ENCODE results near the gene PDCD2L.
"Not testable (repeated sequence)": the region's sequence is repeated elsewhere in the genome, so short reads cannot be mapped to it uniquely, and the experiment has no call there.

Gene PDCD2L

GRCh38 chr19:34426096-34426661, 22.0 kb downstream of the PDCD2L start:
- DNase-seq: no peak

- no peak for DNase-seq
Measured at GRCh38 chr19:34428549-34429285, 24.5 kb downstream of the PDCD2L start.

- DNase-seq: no peak
Measured at GRCh38 chr19:34429553-34429952, 25.4 kb downstream of the PDCD2L start.

- no peak for DNase-seq
Measured at GRCh38 chr19:34430738-34431625, 26.8 kb downstream of the PDCD2L start.

- DNase-seq: no peak
Measured at GRCh38 chr19:34431681-34432402, 27.6 kb downstream of the PDCD2L start.

- DNase-seq: no peak
Measured at GRCh38 chr19:34432797-34433196, 28.6 kb downstream of the PDCD2L start.

GRCh38 chr19:34436716-34437115, 32.5 kb downstream of the PDCD2L start:
- DNase-seq: no peak

- DNase-seq: no peak
Measured at GRCh38 chr19:34448191-34448590, 44.0 kb downstream of the PDCD2L start.

- no peak for DNase-seq
Measured at GRCh38 chr19:34452723-34453122, 48.5 kb downstream of the PDCD2L start.

GRCh38 chr19:34454091-34454490, 49.9 kb downstream of the PDCD2L start:
- DNase-seq: no peak

GRCh38 chr19:34454685-34455084, 50.5 kb downstream of the PDCD2L start:
- no peak for DNase-seq

- not testable (repeated sequence) for DNase-seq
Measured at GRCh38 chr19:34455783-34456480, 51.7 kb downstream of the PDCD2L start.

GRCh38 chr19:34457446-34457845, 53.2 kb downstream of the PDCD2L start:
- DNase-seq: no peak

GRCh38 chr19:34458677-34459076, 54.5 kb downstream of the PDCD2L start:
- no peak for DNase-seq

- DNase-seq: no peak
Measured at GRCh38 chr19:34459614-34460013, 55.4 kb downstream of the PDCD2L start.

- DNase-seq: no peak
Measured at GRCh38 chr19:34461375-34462100, 57.3 kb downstream of the PDCD2L start.

- DNase-seq: not testable (repeated sequence)
Measured at GRCh38 chr19:34464785-34465184, 60.6 kb downstream of the PDCD2L start.

- DNase-seq: no peak
Measured at GRCh38 chr19:34468409-34468808, 64.2 kb downstream of the PDCD2L start.

GRCh38 chr19:34469026-34469425, 64.8 kb downstream of the PDCD2L start:
- DNase-seq: not testable (repeated sequence)

GRCh38 chr19:34471906-34472700, 67.9 kb downstream of the PDCD2L start:
- DNase-seq: no peak
